Testis (tissue), 2 donors: Measurements from ENCODE around the gene TCF7L1.

Experiments used
- POLR2A ChIP-seq: fragments of 450-650 bp; IDR thresholded peaks from one replicate; pipeline ENCODE4 v1.6.1; 2017; ENCODE audit warnings: antibody characterized with exemption, mild to moderate bottlenecking, moderate library complexity
- TF ChIP-seq, protein P1 (sequence below), 3 experiments: fragments of 450-650 bp in 2 of 3; fragments of 200-600 bp in 1 of 3; sonication (generic) in 1 of 3; IDR thresholded peaks; one replicate each; pipeline ENCODE4 v1.5.1; 2016 to 2019; ENCODE audit warnings: antibody characterized with exemption in 3 of 3, mild to moderate bottlenecking in 2 of 3, moderate library complexity in 1 of 3

DNA sequence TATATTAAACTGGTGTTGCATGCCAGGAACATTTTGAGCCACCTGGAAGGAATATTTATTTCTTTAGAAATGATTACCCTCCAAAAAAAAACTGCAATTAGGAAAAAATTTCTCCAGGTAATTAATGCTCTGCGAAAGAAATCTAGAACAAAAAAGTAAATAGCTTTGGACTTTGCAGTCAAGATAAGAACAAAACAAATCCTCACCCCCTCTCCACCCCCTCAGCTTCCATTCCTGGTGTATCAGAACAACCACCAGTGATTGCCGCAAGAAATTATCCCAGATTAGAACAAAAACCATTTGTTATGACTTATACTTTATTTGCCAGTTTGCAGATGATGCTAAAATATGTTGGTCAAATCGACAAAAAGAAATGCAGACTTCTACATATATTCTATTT lies 17.0 kb upstream of the TCF7L1 start:
- TF ChIP-seq, protein P1, sequence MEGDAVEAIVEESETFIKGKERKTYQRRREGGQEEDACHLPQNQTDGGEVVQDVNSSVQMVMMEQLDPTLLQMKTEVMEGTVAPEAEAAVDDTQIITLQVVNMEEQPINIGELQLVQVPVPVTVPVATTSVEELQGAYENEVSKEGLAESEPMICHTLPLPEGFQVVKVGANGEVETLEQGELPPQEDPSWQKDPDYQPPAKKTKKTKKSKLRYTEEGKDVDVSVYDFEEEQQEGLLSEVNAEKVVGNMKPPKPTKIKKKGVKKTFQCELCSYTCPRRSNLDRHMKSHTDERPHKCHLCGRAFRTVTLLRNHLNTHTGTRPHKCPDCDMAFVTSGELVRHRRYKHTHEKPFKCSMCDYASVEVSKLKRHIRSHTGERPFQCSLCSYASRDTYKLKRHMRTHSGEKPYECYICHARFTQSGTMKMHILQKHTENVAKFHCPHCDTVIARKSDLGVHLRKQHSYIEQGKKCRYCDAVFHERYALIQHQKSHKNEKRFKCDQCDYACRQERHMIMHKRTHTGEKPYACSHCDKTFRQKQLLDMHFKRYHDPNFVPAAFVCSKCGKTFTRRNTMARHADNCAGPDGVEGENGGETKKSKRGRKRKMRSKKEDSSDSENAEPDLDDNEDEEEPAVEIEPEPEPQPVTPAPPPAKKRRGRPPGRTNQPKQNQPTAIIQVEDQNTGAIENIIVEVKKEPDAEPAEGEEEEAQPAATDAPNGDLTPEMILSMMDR (IDR thresholded peaks at IDR 0.05) = no peak
- no peak for TF ChIP-seq POLR2A
